Body of pancreas (tissue), 4 donors: Measurements from ENCODE around the gene ANKS1B.

ENCODE experiments used
- CTCF ChIP-seq, 7 experiments: fragments of 450-650 bp in 4 of 7; fragments of 200-600 bp in 3 of 7; sonication (generic) in 3 of 7; IDR thresholded peaks; one replicate each; pipeline ENCODE4 v1.5.1; 2016 to 2019; ENCODE audit warnings: antibody characterized with exemption in 7 of 7
- POLR2A ChIP-seq, 3 donors: fragments of 450-650 bp; IDR thresholded peaks; one replicate each; pipeline ENCODE4 v1.6.1; 2016; ENCODE audit warnings: antibody characterized with exemption in 3 of 3, mild to moderate bottlenecking in 2 of 3

- TF ChIP-seq CTCF (IDR thresholded peaks at IDR 0.05) = no peak
- no peak for TF ChIP-seq POLR2A (IDR thresholded peaks at IDR 0.05)
Observed at GRCh38 chr12:99948370-99948769, 36.4 kb downstream of the ANKS1B start.
